ENCODE data around the gene MEOX1. TPM values are rescaled to one million over a fixed set of nuclear protein-coding genes. Genes with fewer than 3 reads are reported as not detected.

The MEOX1 gene
- total RNA-seq, 4 donors from 2014 or later, result 6.6 to 16.1 (median 12.9) TPM

DNA sequence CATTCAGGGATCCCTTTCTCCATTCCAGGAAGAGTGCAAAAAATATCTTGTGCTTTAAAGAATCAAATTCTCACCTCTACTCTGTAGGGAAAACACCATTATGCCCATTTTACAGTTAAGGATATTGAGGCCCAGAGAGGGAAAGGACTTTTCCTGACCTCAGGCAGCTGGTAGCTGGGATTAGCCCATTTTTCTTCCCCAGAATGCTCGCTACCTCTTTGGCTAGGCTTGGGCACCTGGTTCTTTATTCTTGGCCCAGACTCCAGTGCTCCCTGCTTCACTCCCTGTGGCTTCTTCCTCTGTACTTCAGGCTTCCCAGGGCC is 45.7 kb downstream of the MEOX1 start:
- Histone ChIP-seq H3K27ac (replicated peaks in 1 of 4) (no peak overlapping the region), H3K4me1 (peaks cover 0 to 19% (median 12%) of the 10 kb centered on the region in 4 donors), H3K4me3 (no peak overlapping the region), H3K27me3 (peaks cover 0 to 7% (median 2%) of the 10 kb centered on the region in 4 donors), H3K9me3 (no peaks in the 10 kb centered on the region), H3K36me3 (no peaks in the 10 kb centered on the region)
- no peak for TF ChIP-seq POLR2A (IDR thresholded peaks at IDR 0.05; ENCODE audit: low read depth)
- TF ChIP-seq EP300 (IDR thresholded peaks at IDR 0.05), result no peak
- TF ChIP-seq, protein P1, sequence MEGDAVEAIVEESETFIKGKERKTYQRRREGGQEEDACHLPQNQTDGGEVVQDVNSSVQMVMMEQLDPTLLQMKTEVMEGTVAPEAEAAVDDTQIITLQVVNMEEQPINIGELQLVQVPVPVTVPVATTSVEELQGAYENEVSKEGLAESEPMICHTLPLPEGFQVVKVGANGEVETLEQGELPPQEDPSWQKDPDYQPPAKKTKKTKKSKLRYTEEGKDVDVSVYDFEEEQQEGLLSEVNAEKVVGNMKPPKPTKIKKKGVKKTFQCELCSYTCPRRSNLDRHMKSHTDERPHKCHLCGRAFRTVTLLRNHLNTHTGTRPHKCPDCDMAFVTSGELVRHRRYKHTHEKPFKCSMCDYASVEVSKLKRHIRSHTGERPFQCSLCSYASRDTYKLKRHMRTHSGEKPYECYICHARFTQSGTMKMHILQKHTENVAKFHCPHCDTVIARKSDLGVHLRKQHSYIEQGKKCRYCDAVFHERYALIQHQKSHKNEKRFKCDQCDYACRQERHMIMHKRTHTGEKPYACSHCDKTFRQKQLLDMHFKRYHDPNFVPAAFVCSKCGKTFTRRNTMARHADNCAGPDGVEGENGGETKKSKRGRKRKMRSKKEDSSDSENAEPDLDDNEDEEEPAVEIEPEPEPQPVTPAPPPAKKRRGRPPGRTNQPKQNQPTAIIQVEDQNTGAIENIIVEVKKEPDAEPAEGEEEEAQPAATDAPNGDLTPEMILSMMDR (IDR thresholded peaks at IDR 0.05), result no peak
- no peak for TF ChIP-seq POLR2AphosphoS5 (IDR thresholded peaks at IDR 0.05)
- no peak for DNase-seq (ENCODE audit: extremely low spot score)
- intact Hi-C loops (cut with DNase I), result no loop called here
- 100% methylated on average over 1 of the region's 1 CpG for WGBS

- Histone ChIP-seq H3K4me1 (peaks cover 0 to 19% (median 12%) of the 10 kb centered on the region in 4 donors), H3K4me3 (no peak overlapping the region), H3K36me3 (no peaks in the 10 kb centered on the region), H3K9me3 (no peaks in the 10 kb centered on the region), H3K27me3 (peaks cover 0 to 7% (median 2%) of the 10 kb centered on the region in 4 donors), H3K27ac (replicated peaks in 1 of 4) (no peak overlapping the region)
- 85% methylated on average over 8 of the region's 11 CpGs for WGBS
- no peak for DNase-seq (ENCODE audit: extremely low spot score)
- TF ChIP-seq POLR2A (IDR thresholded peaks at IDR 0.05; ENCODE audit: low read depth) (no peak), POLR2AphosphoS5 (IDR thresholded peaks at IDR 0.05) (no peak), EP300 (IDR thresholded peaks at IDR 0.05) (no peak)
- TF ChIP-seq, protein P1 (IDR thresholded peaks at IDR 0.05), result no peak
- intact Hi-C loops (cut with DNase I), result no loop called here
These were observed 46.2 kb downstream of the MEOX1 start for GRCh38 chr17:43615330-43616028.

- 63% methylated on average over 5 of the region's 5 CpGs for WGBS
- H3K27ac ChIP-seq (replicated peaks in 1 of 4), result no peak overlapping the region
- no peaks in the 10 kb centered on the region for H3K36me3 ChIP-seq
- peaks cover 0 to 19% (median 12%) of the 10 kb centered on the region in 4 donors for H3K4me1 ChIP-seq
- no peaks in the 10 kb centered on the region for H3K9me3 ChIP-seq
- H3K4me3 ChIP-seq, result no peak overlapping the region
- no peak for DNase-seq (ENCODE audit: extremely low spot score)
- intact Hi-C loops (cut with DNase I), result no loop called here
- H3K27me3 ChIP-seq, result peaks cover 0 to 7% (median 2%) of the 10 kb centered on the region in 4 donors
- TF ChIP-seq, protein P1 (IDR thresholded peaks at IDR 0.05), result no peak
- TF ChIP-seq EP300 (IDR thresholded peaks at IDR 0.05), result no peak
- TF ChIP-seq POLR2A (IDR thresholded peaks at IDR 0.05; ENCODE audit: low read depth), result no peak
- no peak for TF ChIP-seq POLR2AphosphoS5 (IDR thresholded peaks at IDR 0.05)
These were observed 47.2 kb downstream of the MEOX1 start for GRCh38 chr17:43614561-43614960.

- TF ChIP-seq POLR2AphosphoS5 (IDR thresholded peaks at IDR 0.05) (no peak), POLR2A (IDR thresholded peaks at IDR 0.05; ENCODE audit: low read depth) (no peak), EP300 (IDR thresholded peaks at IDR 0.05) (no peak)
- TF ChIP-seq, protein P1 (IDR thresholded peaks at IDR 0.05), result no peak
- H3K4me3 ChIP-seq, result no peak overlapping the region
- no peaks in the 10 kb centered on the region for H3K36me3 ChIP-seq
- no peak for DNase-seq (ENCODE audit: extremely low spot score)
- whole genome bisulfite sequencing, result 37% methylated on average over 5 of the region's 6 CpGs
- no peak overlapping the region for H3K27ac ChIP-seq (replicated peaks in 1 of 4)
- H3K27me3 ChIP-seq, result peaks cover 0 to 7% (median 2%) of the 10 kb centered on the region in 4 donors
- intact Hi-C loops (cut with DNase I), result no loop called here
- peaks cover 0 to 19% (median 12%) of the 10 kb centered on the region in 4 donors for H3K4me1 ChIP-seq
- no peaks in the 10 kb centered on the region for H3K9me3 ChIP-seq
These were observed 47.8 kb downstream of the MEOX1 start for GRCh38 chr17:43613917-43614316.
